ENCODE measurements around the gene CHAC1. TPM values are rescaled to one million over a fixed set of nuclear protein-coding genes. Genes with fewer than 3 reads are reported as not detected.
"Not testable (repeated sequence)": the region's sequence is repeated elsewhere in the genome, so short reads cannot be mapped to it uniquely, and the experiment has no call there.

The CHAC1 gene
- total and polyA plus RNA-seq, 7 donors: 3.7 to 243 (median 49.0) TPM

DNA sequence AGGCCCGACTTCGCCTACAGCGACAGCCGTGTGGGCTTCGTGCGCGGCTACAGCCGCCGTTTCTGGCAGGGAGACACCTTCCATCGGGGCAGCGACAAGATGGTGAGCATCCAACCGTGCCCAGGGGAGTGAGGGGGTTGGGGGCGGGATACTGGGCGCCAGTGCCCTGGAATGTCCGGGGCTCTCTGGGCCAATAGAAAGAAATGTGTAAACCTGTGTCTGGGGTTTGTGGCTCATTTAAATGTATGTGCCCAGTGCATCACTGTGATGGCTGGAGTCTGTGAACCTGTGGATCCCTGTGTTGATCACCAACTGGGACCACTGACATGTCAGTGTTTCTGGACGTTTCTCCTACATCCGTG, 423 bp downstream of the CHAC1 start:
- 10 to 22% (median 15%) methylated on average over 17 of the region's 17 CpGs for WGBS, 3 donors
- ATAC-seq: no peak
- TF ChIP-seq, protein P1, sequence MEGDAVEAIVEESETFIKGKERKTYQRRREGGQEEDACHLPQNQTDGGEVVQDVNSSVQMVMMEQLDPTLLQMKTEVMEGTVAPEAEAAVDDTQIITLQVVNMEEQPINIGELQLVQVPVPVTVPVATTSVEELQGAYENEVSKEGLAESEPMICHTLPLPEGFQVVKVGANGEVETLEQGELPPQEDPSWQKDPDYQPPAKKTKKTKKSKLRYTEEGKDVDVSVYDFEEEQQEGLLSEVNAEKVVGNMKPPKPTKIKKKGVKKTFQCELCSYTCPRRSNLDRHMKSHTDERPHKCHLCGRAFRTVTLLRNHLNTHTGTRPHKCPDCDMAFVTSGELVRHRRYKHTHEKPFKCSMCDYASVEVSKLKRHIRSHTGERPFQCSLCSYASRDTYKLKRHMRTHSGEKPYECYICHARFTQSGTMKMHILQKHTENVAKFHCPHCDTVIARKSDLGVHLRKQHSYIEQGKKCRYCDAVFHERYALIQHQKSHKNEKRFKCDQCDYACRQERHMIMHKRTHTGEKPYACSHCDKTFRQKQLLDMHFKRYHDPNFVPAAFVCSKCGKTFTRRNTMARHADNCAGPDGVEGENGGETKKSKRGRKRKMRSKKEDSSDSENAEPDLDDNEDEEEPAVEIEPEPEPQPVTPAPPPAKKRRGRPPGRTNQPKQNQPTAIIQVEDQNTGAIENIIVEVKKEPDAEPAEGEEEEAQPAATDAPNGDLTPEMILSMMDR (IDR thresholded peaks at IDR 0.05): no peak
- Histone ChIP-seq H3K27me3 (ENCODE audit: insufficient read depth in 3 of 3, low read length in 2 of 3) (no peaks in the 10 kb centered on the region), H3K4me3 (peak overlapping the region; percentile 84), H3K36me3 (ENCODE audit: insufficient read depth in 1 of 2, low read depth in 1 of 2) (peaks cover 0 to 9% of the 10 kb centered on the region in 2 donors), H3K9me3 (no peaks in the 10 kb centered on the region), H3K27ac (peak overlapping the region; percentile 86), H3K4me1 (peaks cover 53% of the 10 kb centered on the region)
- no peak for DNase-seq
- intact Hi-C loops (cut with DNase I): no loop called here

DNA sequence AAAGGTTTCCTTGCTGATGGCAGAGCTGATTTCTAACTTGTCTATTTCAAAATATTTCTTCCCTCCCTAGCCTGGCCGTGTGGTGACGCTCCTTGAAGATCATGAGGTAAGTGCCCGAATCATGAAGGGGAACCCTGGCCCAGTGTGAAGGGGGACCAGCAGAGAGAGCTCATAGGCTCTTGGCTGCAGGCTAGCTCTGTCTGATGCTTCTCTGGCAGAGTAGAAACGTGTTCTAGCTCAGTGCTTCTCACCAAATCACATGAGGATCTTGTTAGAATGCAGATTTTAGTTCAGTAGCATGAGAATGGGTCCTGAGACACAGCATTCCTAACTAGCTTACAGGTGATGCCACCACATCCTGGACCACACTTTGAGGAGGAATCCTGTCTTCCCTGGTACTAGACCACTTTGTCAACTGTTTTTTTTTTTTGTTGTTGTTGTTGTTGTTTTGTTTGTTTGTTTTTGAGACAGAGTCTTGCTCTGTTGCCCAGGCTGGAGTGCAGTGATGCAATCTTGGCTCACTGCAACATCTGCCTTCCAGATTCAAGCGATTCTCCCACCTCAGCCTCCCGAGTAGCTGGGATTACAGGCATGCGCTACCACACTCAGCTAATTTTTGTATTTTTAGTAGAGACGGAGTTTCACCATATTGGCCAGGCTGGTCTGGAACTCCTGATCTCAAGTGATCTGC, 1.0 kb downstream of the CHAC1 start:
- Histone ChIP-seq H3K4me3 (peak overlapping the region; percentile 84), H3K27ac (peak overlapping the region; percentile 86)

DNA sequence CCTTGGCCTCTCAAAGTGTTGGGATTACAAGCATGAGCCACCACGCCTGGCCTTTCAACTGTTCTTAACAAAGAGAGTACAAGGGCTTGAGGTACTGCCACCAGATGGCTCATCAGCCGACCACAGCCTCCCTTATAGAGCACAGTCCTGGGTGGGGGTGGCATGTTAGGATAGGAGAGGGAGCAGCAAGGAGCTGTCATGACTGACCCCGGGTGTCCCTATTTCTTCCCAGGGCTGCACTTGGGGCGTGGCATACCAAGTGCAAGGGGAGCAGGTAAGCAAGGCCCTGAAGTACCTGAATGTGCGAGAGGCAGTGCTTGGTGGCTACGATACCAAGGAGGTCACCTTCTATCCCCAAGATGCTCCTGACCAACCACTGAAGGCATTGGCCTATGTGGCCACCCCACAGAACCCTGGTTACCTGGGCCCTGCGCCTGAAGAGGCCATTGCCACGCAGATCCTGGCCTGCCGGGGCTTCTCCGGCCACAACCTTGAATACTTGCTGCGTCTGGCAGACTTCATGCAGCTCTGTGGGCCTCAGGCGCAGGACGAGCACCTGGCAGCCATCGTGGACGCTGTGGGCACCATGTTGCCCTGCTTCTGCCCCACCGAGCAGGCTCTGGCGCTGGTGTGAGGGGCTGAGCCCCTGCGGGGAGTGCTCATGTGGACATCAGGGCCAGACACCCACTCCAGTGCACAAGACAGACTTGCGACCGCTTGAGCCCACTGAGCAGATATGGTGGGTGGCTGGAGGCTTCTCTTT, 2.1 kb downstream of the CHAC1 start:
- Histone ChIP-seq H3K4me1 (peaks cover 45% of the 10 kb centered on the region), H3K9me3 (no peaks in the 10 kb centered on the region), H3K27me3 (ENCODE audit: insufficient read depth in 3 of 3, low read length in 2 of 3) (no peaks in the 10 kb centered on the region), H3K4me3 (peak overlapping the region; percentile 84), H3K27ac (peak overlapping the region; percentile 86), H3K36me3 (ENCODE audit: insufficient read depth in 1 of 2, low read depth in 1 of 2) (peaks cover 0 to 9% of the 10 kb centered on the region in 2 donors)
- intact Hi-C loops (cut with DNase I): no loop called here
- ATAC-seq: no peak
- TF ChIP-seq, protein P1 (IDR thresholded peaks at IDR 0.05): no peak
- no peak for DNase-seq
- WGBS, 3 donors: 89 to 90% (median 90%) methylated on average over 20 of the region's 20 CpGs

More for the DNA sequence above, 1.0 kb downstream of the CHAC1 start:
- DNase-seq; ATAC-seq; H3K27me3 ChIP-seq (ENCODE audit: insufficient read depth in 3 of 3, low read length in 2 of 3); H3K36me3 ChIP-seq (ENCODE audit: insufficient read depth in 1 of 2, low read depth in 1 of 2); H3K9me3 ChIP-seq; intact Hi-C loops (cut with DNase I): not testable (repeated sequence)
- peaks cover 55% of the 10 kb centered on the region for H3K4me1 ChIP-seq
- WGBS, 3 donors: 74 to 83% (median 80%) methylated on average over 8 of the region's 8 CpGs

DNA sequence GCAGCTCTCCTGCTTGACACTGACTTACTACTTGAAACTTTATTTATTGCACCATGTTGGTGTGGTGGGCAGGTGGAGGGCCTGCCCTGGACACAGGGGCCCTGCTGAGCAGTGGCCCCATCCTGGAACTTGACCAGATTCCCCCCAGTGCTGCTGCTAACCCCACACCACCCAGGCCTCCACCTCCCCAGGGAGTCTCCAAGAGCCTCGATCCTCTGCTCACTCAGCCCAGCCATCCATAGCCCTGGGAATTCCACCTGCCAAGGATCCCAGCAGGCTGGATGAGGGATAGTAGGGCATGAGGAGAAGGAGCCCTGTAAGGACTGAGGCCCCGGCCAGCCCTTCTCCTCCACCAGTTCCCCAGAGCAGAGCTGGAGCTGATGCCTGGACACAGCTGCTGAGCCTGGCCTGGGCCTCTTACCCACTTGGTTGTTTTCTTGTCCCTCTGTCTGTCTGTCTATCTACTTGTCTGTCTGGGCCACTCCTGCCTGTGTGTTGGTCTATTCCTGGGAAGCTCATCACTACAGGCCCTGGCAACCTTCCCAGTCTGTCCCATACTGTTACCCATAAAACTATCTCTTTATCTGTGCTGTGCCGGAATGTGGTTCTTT, 2.8 kb downstream of the CHAC1 start:
- peak overlapping the region; percentile 86 for H3K27ac ChIP-seq
- no peaks in the 10 kb centered on the region for H3K9me3 ChIP-seq
- H3K27me3 ChIP-seq (ENCODE audit: insufficient read depth in 3 of 3, low read length in 2 of 3): no peaks in the 10 kb centered on the region
- peak overlapping the region; percentile 84 for H3K4me3 ChIP-seq
- intact Hi-C loops (cut with DNase I): no loop called here
- DNase-seq (peak in 1 of 2 donors; percentile 76), ATAC-seq (peak; percentile 2 to 29 (median 14))
- peaks cover 44% of the 10 kb centered on the region for H3K4me1 ChIP-seq
- TF ChIP-seq, protein P1 (IDR thresholded peaks at IDR 0.05): no peak
- 31 to 61% (median 45%) methylated on average over 2 to 3 of the region's 3 CpGs for WGBS, 3 donors
- peaks cover 0 to 9% of the 10 kb centered on the region in 2 donors for H3K36me3 ChIP-seq (ENCODE audit: insufficient read depth in 1 of 2, low read depth in 1 of 2)

GRCh38 chr15:40956541-40956982, 3.3 kb downstream of the CHAC1 start:
- peak; percentile 54 to 91 for DNase-seq
- Histone ChIP-seq H3K4me3 (no peak overlapping the region), H3K27ac (peak overlapping the region; percentile 86), H3K4me1 (peaks cover 44% of the 10 kb centered on the region), H3K9me3 (no peaks in the 10 kb centered on the region), H3K27me3 (ENCODE audit: insufficient read depth in 3 of 3, low read length in 2 of 3) (no peaks in the 10 kb centered on the region), H3K36me3 (ENCODE audit: insufficient read depth in 1 of 2, low read depth in 1 of 2) (peaks cover 0 to 9% of the 10 kb centered on the region in 2 donors)
- WGBS, 3 donors: 36 to 41% (median 37%) methylated on average over 3 of the region's 3 CpGs
- TF ChIP-seq, protein P1 (IDR thresholded peaks at IDR 0.05): no peak
- intact Hi-C loops (cut with DNase I): no loop called here
- ATAC-seq: peak; percentile 58 to 71 (median 62)

Data from psoas muscle (tissue), 8 donors.